Motor neuron (in vitro differentiated cells): ENCODE data around the gene UNC5A. TPM values are rescaled to one million over a fixed set of nuclear protein-coding genes. Genes with fewer than 3 reads are reported as not detected.
"Not testable (repeated sequence)": the region's sequence is repeated elsewhere in the genome, so short reads cannot be mapped to it uniquely, and the experiment has no call there.

Source experiments
- ATAC-seq, 8 experiments: fragments of 200-7000 bp; cut with Tn5 transposase; replicated peaks in 6 of 8; 2 replicates each; pipeline ENCODE4 v1.8.0; 2021; ENCODE audit warnings: mild to moderate bottlenecking in 8 of 8, moderate library complexity in 8 of 8
- H3K27ac ChIP-seq, 2 donors: fragments of 250-450 bp; sonication (Bioruptor Pico); 2 replicates each; pipeline ENCODE4 v1.9.0; 2021; ENCODE audit warnings: antibody characterized with exemption in 2 of 2, mild to moderate bottlenecking in 2 of 2, moderate library complexity in 1 of 2
- H3K4me1 ChIP-seq, 2 donors: fragments of 250-450 bp; sonication (Bioruptor Pico); replicated peaks in 1 of 2; 2 replicates each; pipeline ENCODE4 v1.6.1; 2021; ENCODE audit warnings: antibody characterized with exemption in 2 of 2, mild to moderate bottlenecking in 2 of 2, moderate library complexity in 1 of 2
- H3K4me3 ChIP-seq, 5 donors: fragments of 250-450 bp; sonication (Bioruptor Pico); 2 replicates each; pipeline ENCODE4 v1.9.0; 2021; ENCODE audit warnings: antibody characterized with exemption in 5 of 5, mild to moderate bottlenecking in 5 of 5, moderate library complexity in 4 of 5
- WGBS, 10 experiments: fragments of 450-650 bp; shearing (Covaris generic); methylation state at CpG; one replicate each; pipeline ENCODE4 v1.0.0; 2022; 5-methylcytosine and 5-hydroxymethylcytosine counted together
- in situ Hi-C, 9 experiments: fragments of 400-800 bp; cut with MboI; loops; one replicate each; pipeline ENCODE4 v1.15.0; 2021; ENCODE audit warnings: low sequenced_read_pairs in 9 of 9, low pct_unique_long_range_greater_than_20kb in 2 of 9; ENCODE audit not compliant: unreplicated experiment in 9 of 9
- total RNA-seq, 8 experiments: library from RNA; unstranded; fragments of 300-600 nt; gene quantifications; 2 replicates each; pipeline versions ENCODE4 v1.2.3 to v1.2.4, GENCODE V29; 2022

The UNC5A gene
- total RNA-seq, 8 experiments from 2014 or later, result 0.22 to 4.4 (median 0.92) TPM

DNA sequence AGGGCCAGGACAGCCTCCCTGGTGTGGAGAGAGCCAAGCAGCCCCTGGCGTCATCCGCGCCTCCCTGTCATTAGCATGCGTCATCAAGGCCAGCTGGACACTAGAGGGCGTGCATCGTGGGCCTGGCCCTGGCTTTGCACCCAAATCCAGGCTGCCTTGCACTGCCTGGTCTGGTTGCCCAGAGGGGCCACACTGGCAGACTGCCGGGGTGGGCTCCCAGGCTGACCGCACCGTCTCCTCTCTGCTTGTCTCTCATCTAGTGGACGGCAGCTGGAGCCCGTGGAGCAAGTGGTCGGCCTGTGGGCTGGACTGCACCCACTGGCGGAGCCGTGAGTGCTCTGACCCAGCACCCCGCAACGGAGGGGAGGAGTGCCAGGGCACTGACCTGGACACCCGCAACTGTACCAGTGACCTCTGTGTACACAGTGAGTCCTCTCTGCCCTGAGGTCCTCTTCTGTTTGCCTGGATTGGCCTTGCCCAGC is 59.8 kb downstream of the UNC5A start:
- no peak overlapping the region for H3K27ac ChIP-seq
- peaks cover 34 to 39% of the 10 kb centered on the region in 2 donors for H3K4me1 ChIP-seq
- peak; percentile 58 to 95 (median 74) for ATAC-seq
- 88% methylated on average over 4 of the region's 17 CpGs; no CpG with 5 or more reads in 9 of the 10 experiments for WGBS, 10 experiments
- in situ Hi-C loops, result no loop called here
- H3K4me3 ChIP-seq, result no peak overlapping the region

GRCh38 chr5:176870644-176871043 is 60.3 kb downstream of the UNC5A start:
- H3K27ac ChIP-seq, ATAC-seq, in situ Hi-C loops, H3K4me3 ChIP-seq: not testable (repeated sequence)
- no CpG with 5 or more reads among the region's 10 CpGs for WGBS, 10 experiments
- peaks cover 36 to 40% of the 10 kb centered on the region in 2 donors for H3K4me1 ChIP-seq

DNA sequence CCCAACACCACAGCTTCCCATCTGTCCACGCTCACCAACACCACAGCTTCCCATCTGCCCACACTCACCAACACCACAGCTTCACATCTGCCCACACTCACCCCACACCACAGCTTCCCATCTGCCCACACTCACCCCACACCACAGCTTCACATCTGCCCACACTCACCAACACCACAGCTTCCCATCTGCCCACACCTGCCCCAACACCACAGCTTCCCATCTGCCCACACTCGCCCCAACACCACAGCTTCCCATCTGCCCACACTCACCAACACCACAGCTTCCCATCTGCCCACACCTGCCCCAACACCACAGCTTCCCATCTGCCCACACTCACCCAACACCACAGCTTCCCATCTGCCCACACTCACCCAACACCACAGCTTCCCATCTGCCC is 62.2 kb downstream of the UNC5A start:
- peaks cover 24 to 29% of the 10 kb centered on the region in 2 donors for H3K4me1 ChIP-seq
- in situ Hi-C loops, ATAC-seq, H3K27ac ChIP-seq, H3K4me3 ChIP-seq: not testable (repeated sequence)
- no CpG with 5 or more reads among the region's 2 CpGs for WGBS, 10 experiments

DNA sequence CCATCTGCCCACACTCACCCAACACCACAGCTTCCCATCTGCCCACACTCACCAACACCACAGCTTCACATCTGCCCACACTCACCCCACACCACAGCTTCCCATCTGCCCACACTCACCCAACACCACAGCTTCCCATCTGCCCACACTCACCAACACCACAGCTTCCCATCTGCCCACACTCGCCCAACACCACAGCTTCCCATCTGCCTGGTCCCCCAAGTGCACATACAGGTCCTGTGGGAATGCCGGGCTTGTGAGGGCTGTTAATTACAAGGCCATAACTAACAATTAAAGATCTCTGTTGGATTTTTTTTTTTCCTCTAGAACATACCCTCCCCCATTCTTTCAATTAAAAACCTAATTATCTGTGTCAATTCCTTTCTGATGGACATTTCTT is 62.7 kb downstream of the UNC5A start:
- ATAC-seq, H3K4me3 ChIP-seq, in situ Hi-C loops, H3K27ac ChIP-seq: not testable (repeated sequence)
- H3K4me1 ChIP-seq, result peaks cover 24 to 26% of the 10 kb centered on the region in 2 donors
- 0 to 81% (median 60%) methylated on average over 1 to 2 of the region's 2 CpGs; no CpG with 5 or more reads in 5 of the 10 experiments for WGBS, 10 experiments

GRCh38 chr5:176873541-176874172 is 63.3 kb downstream of the UNC5A start:
- WGBS, 10 experiments, result 10 to 72% (median 40%) methylated on average over 1 to 4 of the region's 16 CpGs; no CpG with 5 or more reads in 6 of the 10 experiments
- Histone ChIP-seq H3K27ac (no peak overlapping the region), H3K4me1 (peaks cover 26 to 27% of the 10 kb centered on the region in 2 donors), H3K4me3 (no peak overlapping the region)
- ATAC-seq, result no peak
- in situ Hi-C loops, result no loop called here

GRCh38 chr5:176874198-176874780 is 63.9 kb downstream of the UNC5A start:
- no peak for ATAC-seq
- WGBS, 10 experiments, result 83 to 100% methylated on average over 1 of the region's 20 CpGs; no CpG with 5 or more reads in 8 of the 10 experiments
- in situ Hi-C loops, result no loop called here
- peaks cover 26 to 27% of the 10 kb centered on the region in 2 donors for H3K4me1 ChIP-seq
- no peak overlapping the region for H3K27ac ChIP-seq
- no peak overlapping the region for H3K4me3 ChIP-seq

DNA sequence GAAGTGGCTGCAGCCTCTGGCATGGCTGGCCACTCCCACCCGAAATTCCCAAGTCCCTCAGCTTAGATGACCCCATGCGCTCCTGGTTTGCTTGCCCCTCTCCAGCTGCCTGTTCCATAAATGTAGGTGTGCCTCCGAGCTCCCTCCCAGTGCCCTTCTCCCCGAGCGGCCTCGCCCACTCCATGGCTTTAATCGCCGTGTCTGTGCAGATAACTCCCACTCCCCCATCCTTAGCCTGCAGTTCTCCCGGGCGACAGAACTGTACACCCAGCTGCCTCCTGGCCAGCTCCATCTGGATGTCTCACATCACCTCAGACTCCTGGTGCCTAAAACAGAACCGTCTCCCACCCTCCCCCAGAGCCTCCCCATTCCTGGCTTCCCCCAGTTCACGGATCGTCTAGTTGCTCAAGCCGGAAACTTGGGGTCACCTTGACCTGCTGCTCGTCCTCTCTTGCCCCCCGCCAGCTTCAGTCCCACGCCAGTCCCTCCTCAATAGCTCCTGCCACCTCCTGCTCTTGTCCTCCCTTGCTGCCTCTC is 64.7 kb downstream of the UNC5A start:
- WGBS, 10 experiments, result 14 to 100% (median 60%) methylated on average over 1 to 2 of the region's 17 CpGs; no CpG with 5 or more reads in 5 of the 10 experiments
- no peak overlapping the region for H3K4me3 ChIP-seq
- peaks cover 22% of the 10 kb centered on the region in 2 donors for H3K4me1 ChIP-seq
- no peak overlapping the region for H3K27ac ChIP-seq
- in situ Hi-C loops, result no loop called here
- ATAC-seq, result peak in 2 of 8 experiments; percentile 13 to 21

DNA sequence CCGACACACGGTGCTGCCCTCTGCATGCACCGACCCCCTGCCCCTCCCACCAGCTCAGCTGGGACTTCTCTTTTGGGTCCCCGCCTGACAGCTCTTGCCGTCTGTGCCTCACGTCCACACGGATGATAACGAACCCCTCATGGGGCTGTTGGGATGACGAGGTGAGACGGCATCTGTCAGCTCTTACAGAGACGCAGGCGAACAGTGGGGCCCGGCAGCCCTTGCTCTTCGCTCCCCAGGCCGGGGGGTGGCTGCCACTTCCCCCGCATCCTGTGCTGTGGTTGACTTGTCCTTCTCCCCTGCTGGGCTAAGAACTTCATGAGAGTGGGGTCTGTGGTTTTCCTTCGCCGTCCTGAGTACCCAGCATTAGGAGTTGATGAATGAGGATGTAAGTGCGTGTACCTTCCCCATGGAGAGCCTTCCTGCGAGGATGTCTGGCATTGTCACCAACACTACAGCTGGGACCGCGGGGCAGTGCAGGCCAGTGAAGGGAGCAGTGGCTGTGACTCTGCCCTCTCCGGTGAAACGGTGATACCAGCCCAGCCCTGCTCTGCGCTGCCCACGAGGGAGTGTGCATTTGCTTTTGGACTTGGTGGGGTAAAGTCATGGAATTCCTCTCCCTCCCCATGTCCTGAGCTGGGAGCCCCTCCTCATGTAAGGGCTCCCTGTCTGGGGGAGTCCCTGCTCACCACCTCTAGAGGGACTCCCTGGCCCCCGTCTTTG is 65.6 kb downstream of the UNC5A start:
- in situ Hi-C loops, result no loop called here
- Histone ChIP-seq H3K4me1 (peaks cover 21 to 22% of the 10 kb centered on the region in 2 donors), H3K27ac (no peak overlapping the region), H3K4me3 (no peak overlapping the region)
- ATAC-seq, result peak in 5 of 8 experiments; percentile 19 to 35 (median 22)
- 35 to 100% (median 40%) methylated on average over 1 to 4 of the region's 27 CpGs; no CpG with 5 or more reads in 6 of the 10 experiments for WGBS, 10 experiments

DNA sequence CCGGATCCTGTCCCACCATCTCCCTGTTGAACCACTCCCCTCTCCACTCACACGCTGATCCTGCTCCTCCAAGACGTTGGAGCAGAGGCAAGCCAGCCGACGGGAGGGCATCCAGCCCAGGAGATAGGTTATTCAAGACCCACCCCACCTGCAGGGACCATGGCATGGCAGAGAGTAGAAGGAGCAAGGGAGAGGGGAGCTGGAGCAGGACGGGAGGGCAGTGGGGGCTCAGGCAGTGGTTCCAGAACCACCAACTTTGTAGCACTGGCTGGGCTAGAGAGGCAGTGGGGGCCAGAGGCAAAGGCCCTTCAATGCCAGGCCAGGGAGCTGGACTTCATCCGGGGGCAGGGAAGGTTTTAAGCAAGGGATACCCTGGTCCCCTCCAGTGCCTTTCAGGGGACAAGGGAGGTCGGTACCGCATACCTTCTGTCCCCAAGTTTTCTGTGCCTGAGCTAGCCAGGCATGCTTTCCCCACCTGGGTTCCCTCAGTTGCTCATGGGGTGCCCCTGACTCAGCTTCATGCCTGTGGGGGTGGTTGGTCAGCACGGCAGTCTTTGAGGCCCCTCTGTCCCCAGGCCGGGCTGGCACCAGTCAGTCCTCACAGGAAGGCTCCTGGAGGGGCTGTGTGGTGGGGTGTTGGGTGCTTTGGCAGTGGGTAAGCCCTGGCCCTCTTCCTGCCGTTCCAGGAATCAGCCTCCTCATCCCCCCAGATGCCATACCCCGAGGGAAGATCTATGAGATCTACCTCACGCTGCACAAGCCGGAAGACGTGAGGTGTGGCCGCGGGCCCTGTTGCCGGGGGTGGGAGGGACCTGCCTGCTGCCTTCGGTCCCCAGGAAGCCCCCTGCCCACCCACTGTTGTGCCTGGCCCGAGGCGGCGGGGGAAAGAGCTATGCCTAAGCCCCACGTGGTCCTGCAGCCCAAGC is 66.4 kb downstream of the UNC5A start:
- no peak overlapping the region for H3K27ac ChIP-seq
- WGBS, 10 experiments, result 36 to 80% methylated on average over 2 to 7 of the region's 24 CpGs; no CpG with 5 or more reads in 8 of the 10 experiments
- ATAC-seq, result no peak
- H3K4me3 ChIP-seq, result no peak overlapping the region
- in situ Hi-C loops, result no loop called here
- H3K4me1 ChIP-seq, result peaks cover 21 to 22% of the 10 kb centered on the region in 2 donors

DNA sequence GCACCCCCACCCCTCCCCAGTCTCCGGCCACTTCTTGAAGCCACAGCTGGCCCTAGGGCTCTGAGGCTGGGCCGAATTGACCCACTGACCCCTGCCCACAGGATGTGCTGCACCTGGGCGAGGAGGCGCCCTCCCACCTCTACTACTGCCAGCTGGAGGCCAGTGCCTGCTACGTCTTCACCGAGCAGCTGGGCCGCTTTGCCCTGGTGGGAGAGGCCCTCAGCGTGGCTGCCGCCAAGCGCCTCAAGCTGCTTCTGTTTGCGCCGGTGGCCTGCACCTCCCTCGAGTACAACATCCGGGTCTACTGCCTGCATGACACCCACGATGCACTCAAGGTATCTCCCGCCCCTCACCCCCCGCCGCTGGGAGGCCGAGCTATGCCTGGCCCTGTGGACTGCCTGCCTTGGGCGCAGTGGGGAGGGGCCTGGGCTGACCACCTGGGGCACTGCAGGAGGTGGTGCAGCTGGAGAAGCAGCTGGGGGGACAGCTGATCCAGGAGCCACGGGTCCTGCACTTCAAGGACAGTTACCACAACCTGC is 67.5 kb downstream of the UNC5A start:
- peaks cover 24 to 26% of the 10 kb centered on the region in 2 donors for H3K4me1 ChIP-seq
- ATAC-seq, result peak in 4 of 8 experiments; percentile 17 to 35 (median 22)
- WGBS, 10 experiments, result 73 to 100% (median 100%) methylated on average over 1 to 3 of the region's 21 CpGs; no CpG with 5 or more reads in 6 of the 10 experiments
- in situ Hi-C loops, result no loop called here
- no peak overlapping the region for H3K4me3 ChIP-seq
- no peak overlapping the region for H3K27ac ChIP-seq

DNA sequence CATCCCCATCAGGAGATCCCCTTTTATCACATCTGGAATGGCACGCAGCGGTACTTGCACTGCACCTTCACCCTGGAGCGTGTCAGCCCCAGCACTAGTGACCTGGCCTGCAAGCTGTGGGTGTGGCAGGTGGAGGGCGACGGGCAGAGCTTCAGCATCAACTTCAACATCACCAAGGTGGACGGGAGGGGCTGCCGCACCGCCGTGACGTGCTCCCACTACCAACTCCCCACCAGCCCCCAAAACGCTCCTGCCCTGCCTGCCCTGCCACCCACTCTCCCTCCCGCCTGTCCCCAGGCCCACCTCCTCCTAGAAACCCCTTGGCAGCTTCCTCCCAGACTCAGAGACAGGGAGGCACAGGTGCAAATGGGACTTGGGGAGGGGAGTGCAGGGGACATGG is 68.1 kb downstream of the UNC5A start:
- Histone ChIP-seq H3K4me3 (no peak overlapping the region), H3K27ac (no peak overlapping the region), H3K4me1 (peaks cover 25 to 31% of the 10 kb centered on the region in 2 donors)
- no peak for ATAC-seq
- 60% methylated on average over 1 of the region's 12 CpGs; no CpG with 5 or more reads in 9 of the 10 experiments for WGBS, 10 experiments
- in situ Hi-C loops, result no loop called here
